ENCODE data around the gene MCF2L. TPM values are rescaled to one million over a fixed set of nuclear protein-coding genes. Genes with fewer than 3 reads are reported as not detected.

Gene MCF2L
- total and polyA plus RNA-seq, 7 donors, result 9.1 to 40.5 (median 20.3) TPM

GRCh38 chr13:113069861-113070805 is 101.1 kb downstream of the MCF2L start:
- Histone ChIP-seq H3K9me3 (no peaks in the 10 kb centered on the region), H3K36me3 (ENCODE audit: insufficient read depth in 1 of 2, low read depth in 1 of 2) (peaks cover 0 to 4% of the 10 kb centered on the region in 2 donors), H3K27me3 (ENCODE audit: insufficient read depth in 3 of 3, low read length in 2 of 3) (peaks cover 0 to 9% (median 0%) of the 10 kb centered on the region in 3 donors), H3K4me1 (no peaks in the 10 kb centered on the region), H3K4me3 (no peak overlapping the region), H3K27ac (no peak overlapping the region)
- intact Hi-C loops (cut with DNase I), result no loop called here
- no peak for ATAC-seq
- TF ChIP-seq CTCF (IDR thresholded peaks at IDR 0.05), result no peak
- WGBS, 3 donors, result 87 to 88% (median 88%) methylated on average over 41 of the region's 41 CpGs
- no peak for DNase-seq

DNA sequence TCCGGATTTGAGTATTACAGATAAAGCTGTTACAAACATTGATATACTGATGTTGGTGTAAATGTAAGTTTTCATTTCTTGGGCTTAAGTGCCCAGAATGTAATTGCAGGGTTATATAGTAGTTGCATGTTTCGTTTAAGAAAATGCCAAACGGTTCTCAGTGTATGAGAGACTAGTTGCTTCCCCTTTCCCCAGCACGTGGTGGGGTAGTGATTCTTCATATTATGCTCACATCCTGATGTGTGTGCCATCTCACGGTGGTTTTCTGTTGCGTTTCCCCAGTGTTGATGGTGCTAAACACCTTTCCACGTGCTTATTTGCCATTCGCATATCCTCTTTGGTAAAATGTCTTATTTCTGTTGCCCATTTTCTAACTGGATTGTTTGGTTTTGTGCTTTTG is 101.8 kb downstream of the MCF2L start:
- ATAC-seq (no peak), DNase-seq (no peak)
- Histone ChIP-seq H3K27ac (no peak overlapping the region), H3K36me3 (ENCODE audit: insufficient read depth in 1 of 2, low read depth in 1 of 2) (peaks cover 0 to 8% of the 10 kb centered on the region in 2 donors), H3K4me3 (no peak overlapping the region), H3K9me3 (no peaks in the 10 kb centered on the region), H3K4me1 (no peaks in the 10 kb centered on the region), H3K27me3 (ENCODE audit: insufficient read depth in 3 of 3, low read length in 2 of 3) (peaks cover 0 to 6% (median 0%) of the 10 kb centered on the region in 3 donors)
- 83 to 87% (median 85%) methylated on average over 8 of the region's 8 CpGs for WGBS, 3 donors
- intact Hi-C loops (cut with DNase I), result no loop called here
- TF ChIP-seq CTCF (IDR thresholded peaks at IDR 0.05), result no peak

- H3K27ac ChIP-seq, result no peak overlapping the region
Measured at GRCh38 chr13:113072376-113072775, 103.4 kb downstream of the MCF2L start.

DNA sequence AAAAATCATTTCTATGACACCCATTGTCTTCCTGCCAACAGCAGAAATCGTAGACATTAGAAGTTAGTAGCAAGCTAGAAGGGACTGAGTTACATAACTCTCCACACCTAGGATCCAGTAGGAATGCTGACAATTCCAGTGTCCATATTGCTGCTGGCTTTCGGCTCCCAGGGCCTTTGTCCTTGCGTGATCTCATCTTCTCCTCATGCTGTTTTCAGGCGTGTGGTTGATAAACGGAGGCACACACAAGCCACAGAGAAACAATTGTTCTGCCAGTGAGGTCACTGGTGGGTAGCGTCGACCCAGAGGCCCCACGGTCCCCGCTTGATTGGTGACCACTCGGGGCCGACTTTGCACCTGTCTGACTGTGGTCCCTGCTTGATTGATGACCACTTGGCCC is 104.9 kb downstream of the MCF2L start:
- Histone ChIP-seq H3K27me3 (ENCODE audit: insufficient read depth in 3 of 3, low read length in 2 of 3) (peaks cover 0 to 10% (median 5%) of the 10 kb centered on the region in 3 donors), H3K4me1 (no peaks in the 10 kb centered on the region), H3K4me3 (no peak overlapping the region), H3K9me3 (no peaks in the 10 kb centered on the region), H3K27ac (no peak overlapping the region), H3K36me3 (ENCODE audit: insufficient read depth in 1 of 2, low read depth in 1 of 2) (peaks cover 0 to 16% of the 10 kb centered on the region in 2 donors)
- 81 to 83% (median 83%) methylated on average over 11 of the region's 11 CpGs for WGBS, 3 donors
- no peak for TF ChIP-seq CTCF (IDR thresholded peaks at IDR 0.05)
- no peak for ATAC-seq
- intact Hi-C loops (cut with DNase I), result no loop called here
- peak; percentile 7 to 9 for DNase-seq

More at GRCh38 chr13:113072376-113072775, 103.4 kb downstream of the MCF2L start:
- TF ChIP-seq CTCF (IDR thresholded peaks at IDR 0.05), result no peak
- Histone ChIP-seq H3K27me3 (ENCODE audit: insufficient read depth in 3 of 3, low read length in 2 of 3) (no peaks in the 10 kb centered on the region), H3K36me3 (ENCODE audit: insufficient read depth in 1 of 2, low read depth in 1 of 2) (peaks cover 0 to 16% of the 10 kb centered on the region in 2 donors), H3K4me1 (no peaks in the 10 kb centered on the region), H3K4me3 (no peak overlapping the region), H3K9me3 (no peaks in the 10 kb centered on the region)
- ATAC-seq, result no peak
- WGBS, 3 donors, result 89 to 96% (median 91%) methylated on average over 3 of the region's 3 CpGs
- no peak for DNase-seq
- intact Hi-C loops (cut with DNase I), result no loop called here

All from psoas muscle (tissue), 8 donors.